ENCODE data around the gene VWC2. TPM values are rescaled to one million over a fixed set of nuclear protein-coding genes. Genes with fewer than 3 reads are reported as not detected.

The VWC2 gene
- total RNA-seq, 1 donor from 2014 or later: not detected

DNA sequence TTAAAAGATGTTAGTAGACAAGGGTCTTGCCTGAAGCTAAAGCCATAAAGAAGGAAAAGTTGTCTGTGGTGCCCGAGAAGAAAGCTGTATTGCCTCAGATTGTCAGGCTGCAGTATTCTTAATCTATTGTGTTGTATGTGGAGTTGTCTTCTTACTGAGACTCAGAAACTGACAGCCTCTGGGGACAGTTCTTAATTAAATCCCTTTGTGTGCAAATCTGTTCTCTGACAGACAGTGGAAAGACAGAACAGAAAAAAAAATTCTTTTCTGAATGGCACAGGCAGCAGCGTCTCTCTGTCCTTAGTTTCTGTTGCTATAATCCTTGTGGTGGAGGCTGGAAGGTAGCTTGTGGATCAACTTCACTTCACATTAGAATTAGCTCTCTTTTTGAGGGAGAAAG lies 16.8 kb downstream of the VWC2 start:
- Mint-ChIP-seq H3K9me3 (peaks cover 3% of the 10 kb centered on the region), H3K4me3 (no peak overlapping the region), H3K4me1 (no peaks in the 10 kb centered on the region), H3K27ac (no peak overlapping the region), H3K27me3 (no peaks in the 10 kb centered on the region), H3K36me3 (ENCODE audit: low read depth) (no peaks in the 10 kb centered on the region)
- intact Hi-C loops (cut with micrococcal nuclease): no loop called here
- TF ChIP-seq, protein P1, sequence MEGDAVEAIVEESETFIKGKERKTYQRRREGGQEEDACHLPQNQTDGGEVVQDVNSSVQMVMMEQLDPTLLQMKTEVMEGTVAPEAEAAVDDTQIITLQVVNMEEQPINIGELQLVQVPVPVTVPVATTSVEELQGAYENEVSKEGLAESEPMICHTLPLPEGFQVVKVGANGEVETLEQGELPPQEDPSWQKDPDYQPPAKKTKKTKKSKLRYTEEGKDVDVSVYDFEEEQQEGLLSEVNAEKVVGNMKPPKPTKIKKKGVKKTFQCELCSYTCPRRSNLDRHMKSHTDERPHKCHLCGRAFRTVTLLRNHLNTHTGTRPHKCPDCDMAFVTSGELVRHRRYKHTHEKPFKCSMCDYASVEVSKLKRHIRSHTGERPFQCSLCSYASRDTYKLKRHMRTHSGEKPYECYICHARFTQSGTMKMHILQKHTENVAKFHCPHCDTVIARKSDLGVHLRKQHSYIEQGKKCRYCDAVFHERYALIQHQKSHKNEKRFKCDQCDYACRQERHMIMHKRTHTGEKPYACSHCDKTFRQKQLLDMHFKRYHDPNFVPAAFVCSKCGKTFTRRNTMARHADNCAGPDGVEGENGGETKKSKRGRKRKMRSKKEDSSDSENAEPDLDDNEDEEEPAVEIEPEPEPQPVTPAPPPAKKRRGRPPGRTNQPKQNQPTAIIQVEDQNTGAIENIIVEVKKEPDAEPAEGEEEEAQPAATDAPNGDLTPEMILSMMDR (IDR thresholded peaks at IDR 0.05): no peak
- ATAC-seq (ENCODE audit: low read depth) (no peak), DNase-seq (no peak)
- ChIA-PET POLR2A (no interaction called here), CTCF (no interaction called here)

DNA sequence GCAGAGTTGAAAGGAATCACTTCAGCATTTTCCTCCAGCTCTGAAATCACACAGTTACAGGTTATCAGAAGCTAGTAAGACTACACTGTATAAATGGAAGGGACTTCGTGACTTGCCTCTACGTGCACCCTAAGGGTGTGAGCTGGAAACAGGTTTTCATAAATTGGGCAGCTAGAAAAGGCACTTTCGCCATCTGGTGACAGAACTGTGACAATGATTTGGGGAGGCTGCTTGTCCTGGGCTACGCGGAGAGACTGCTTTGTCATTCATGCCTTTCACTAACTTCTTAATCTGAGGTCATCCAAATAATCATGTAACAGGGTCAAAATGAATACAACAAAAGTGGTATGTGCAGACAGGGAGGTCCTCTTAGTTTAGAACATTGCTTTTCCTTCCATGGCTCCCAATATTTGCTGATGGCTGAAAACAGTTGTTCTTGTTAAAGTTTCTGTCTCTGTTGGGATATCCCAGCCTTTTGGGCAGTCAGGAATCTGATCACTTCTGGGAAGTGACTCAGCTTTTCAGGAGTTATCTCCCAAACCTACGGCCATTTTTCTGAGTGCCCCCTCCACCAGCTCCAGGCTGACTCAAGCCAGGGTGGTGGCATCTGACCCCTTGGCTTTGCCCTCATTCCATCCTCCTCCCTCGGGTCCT lies 17.8 kb downstream of the VWC2 start:
- DNase-seq: no peak
- ChIA-PET POLR2A (no interaction called here), CTCF (no interaction called here)
- Mint-ChIP-seq H3K27me3 (no peaks in the 10 kb centered on the region), H3K4me1 (no peaks in the 10 kb centered on the region), H3K36me3 (ENCODE audit: low read depth) (no peaks in the 10 kb centered on the region), H3K9me3 (peaks cover 3% of the 10 kb centered on the region), H3K27ac (no peak overlapping the region), H3K4me3 (no peak overlapping the region)
- TF ChIP-seq, protein P1 (IDR thresholded peaks at IDR 0.05): no peak
- intact Hi-C loops (cut with micrococcal nuclease): no loop called here
- no peak for ATAC-seq (ENCODE audit: low read depth)

DNA sequence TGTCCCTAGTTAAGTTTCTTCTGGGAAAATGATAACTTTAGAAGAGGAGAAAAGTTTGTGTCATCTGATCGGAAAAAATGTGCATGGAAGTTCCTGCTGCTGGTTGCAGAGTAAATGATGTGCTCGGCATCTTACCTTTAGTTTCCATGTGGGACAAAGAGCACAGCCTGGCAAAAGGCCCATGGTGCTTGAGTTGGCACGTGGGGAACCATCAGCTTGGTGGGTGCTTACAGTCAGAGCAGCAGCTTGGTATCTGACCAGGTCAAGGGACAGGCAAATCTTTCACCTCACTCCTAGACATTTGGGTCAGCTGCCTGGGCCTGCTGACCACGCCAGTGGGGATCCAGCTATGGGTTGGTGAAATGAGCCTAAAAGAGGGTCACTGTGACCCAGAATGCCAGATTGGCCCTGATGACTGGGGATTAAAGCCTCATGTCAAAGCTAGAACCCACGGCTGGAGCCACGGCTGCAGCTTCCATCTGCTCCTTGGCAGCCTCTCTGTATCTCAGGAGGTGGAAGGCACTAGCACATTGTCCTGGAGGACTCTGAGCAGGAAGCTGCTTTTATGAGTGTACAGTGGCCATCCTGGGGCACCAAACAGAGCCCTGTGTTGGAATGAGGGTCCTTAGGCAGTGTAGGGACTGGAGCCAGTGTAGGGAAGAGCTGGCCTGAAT lies 24.7 kb downstream of the VWC2 start:
- no peaks in the 10 kb centered on the region for H3K27me3 Mint-ChIP-seq

DNA sequence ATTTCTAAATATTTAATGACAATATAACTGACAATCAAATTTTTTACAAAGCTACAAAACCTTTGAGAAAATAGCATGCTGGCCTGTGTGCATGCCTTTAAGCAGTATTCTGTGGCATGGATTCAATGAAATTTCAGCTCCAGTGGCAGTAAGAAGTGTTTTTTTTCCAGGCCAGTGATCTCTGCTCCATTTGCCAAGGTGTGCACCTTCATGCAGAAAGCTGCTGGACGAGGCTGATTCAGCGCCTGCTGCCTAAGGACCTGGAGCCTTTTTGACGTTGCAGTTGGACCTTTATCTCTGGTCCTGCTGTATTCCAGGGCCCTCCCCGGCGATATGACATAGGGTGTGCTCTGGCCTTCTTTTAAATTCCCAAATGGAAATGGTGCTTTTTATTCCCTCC lies 26.6 kb downstream of the VWC2 start:
- intact Hi-C loops (cut with micrococcal nuclease): no loop called here
- ATAC-seq (ENCODE audit: low read depth): no peak
- POLR2A ChIA-PET: no interaction called here
- Mint-ChIP-seq H3K27ac (no peak overlapping the region), H3K27me3 (no peaks in the 10 kb centered on the region), H3K4me3 (no peak overlapping the region), H3K4me1 (no peaks in the 10 kb centered on the region), H3K36me3 (ENCODE audit: low read depth) (no peaks in the 10 kb centered on the region), H3K9me3 (no peaks in the 10 kb centered on the region)
- TF ChIP-seq, protein P1 (IDR thresholded peaks at IDR 0.05): no peak
- DNase-seq: no peak
- CTCF ChIA-PET: no interaction called here

More for the DNA sequence above, 24.7 kb downstream of the VWC2 start:
- Mint-ChIP-seq H3K9me3 (no peaks in the 10 kb centered on the region), H3K36me3 (ENCODE audit: low read depth) (no peaks in the 10 kb centered on the region), H3K27ac (no peak overlapping the region), H3K4me1 (no peaks in the 10 kb centered on the region), H3K4me3 (no peak overlapping the region)
- TF ChIP-seq, protein P1 (IDR thresholded peaks at IDR 0.05): no peak
- intact Hi-C loops (cut with micrococcal nuclease): no loop called here
- ATAC-seq (ENCODE audit: low read depth) (no peak), DNase-seq (no peak)
- POLR2A ChIA-PET: no interaction called here
- CTCF ChIA-PET: no interaction called here

DNA sequence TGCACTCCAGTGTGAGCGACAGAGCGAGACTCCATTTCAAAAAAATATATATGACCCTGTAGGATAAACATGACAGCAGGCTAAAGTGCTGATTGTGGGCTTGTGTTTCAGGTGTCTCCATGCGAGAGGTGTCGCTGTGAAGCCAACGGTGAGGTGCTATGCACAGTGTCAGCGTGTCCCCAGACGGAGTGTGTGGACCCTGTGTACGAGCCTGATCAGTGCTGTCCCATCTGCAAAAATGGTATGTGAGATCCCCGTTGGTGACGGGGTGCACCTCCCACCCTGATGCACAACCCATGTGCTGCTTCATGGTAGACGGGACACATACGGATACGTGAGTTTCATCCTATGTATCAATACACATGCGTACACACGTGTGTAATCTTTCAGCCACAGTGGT lies 29.2 kb downstream of the VWC2 start:
- Mint-ChIP-seq H3K27ac (no peak overlapping the region), H3K4me1 (no peaks in the 10 kb centered on the region), H3K4me3 (no peak overlapping the region), H3K9me3 (no peaks in the 10 kb centered on the region), H3K36me3 (ENCODE audit: low read depth) (no peaks in the 10 kb centered on the region), H3K27me3 (no peaks in the 10 kb centered on the region)
- DNase-seq (no peak), ATAC-seq (ENCODE audit: low read depth) (no peak)
- POLR2A ChIA-PET: no interaction called here
- intact Hi-C loops (cut with micrococcal nuclease): no loop called here
- TF ChIP-seq, protein P1 (IDR thresholded peaks at IDR 0.05): no peak
- CTCF ChIA-PET: no interaction called here
